ENCODE measurements around the gene SLIT1. TPM values are rescaled to one million over a fixed set of nuclear protein-coding genes. Genes with fewer than 3 reads are reported as not detected.

The SLIT1 gene
- total RNA-seq, result under 0.01 TPM in 1 of 2 replicates, not detected in the other

DNA sequence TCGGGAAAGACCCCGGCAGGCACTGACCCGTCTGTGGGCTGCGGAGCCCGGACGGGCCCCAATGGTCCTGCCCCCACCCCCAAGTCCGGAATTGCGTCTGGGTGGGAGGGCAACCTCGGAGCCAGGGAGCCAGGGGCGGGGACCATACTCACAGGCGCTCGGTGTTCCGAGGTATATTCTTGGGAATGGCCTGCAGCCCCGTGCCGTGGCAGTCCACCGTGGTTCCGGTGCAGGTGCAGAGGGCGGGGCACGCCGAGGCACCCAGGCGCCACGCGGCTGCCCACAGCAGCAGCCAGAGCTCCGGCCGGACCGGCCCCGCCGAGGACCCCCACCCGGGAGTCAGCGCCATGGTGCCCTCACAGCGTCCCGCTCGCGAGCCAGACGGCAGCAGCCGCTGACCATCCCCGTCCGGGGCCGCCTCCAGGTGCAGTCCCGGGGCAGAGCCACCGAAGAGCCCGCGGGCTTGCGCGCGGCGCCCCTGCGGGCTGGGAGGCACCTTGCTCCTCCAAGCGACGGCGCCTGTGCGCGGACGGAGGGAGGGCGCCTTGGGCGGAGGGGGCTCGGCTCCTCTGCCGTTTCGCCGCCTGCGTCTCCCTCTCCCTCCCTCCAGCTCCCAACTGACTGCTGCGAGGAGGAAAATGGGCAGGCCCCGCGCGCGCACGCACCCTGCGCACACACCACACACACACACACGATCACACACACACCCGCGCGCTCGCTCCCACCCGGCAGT lies at the start of gene SLIT1:
TSS of gene SLIT1 (minus strand) at position 634 of the 733 bp plus-strand sequence. CDS start at position 349, 285 bp downstream.

Other genes with a start within 250 kb of the SLIT1 start
- 20.6 and 26.8 TPM in 2 replicates for gene ARHGAP19, start 106.7 kb upstream of the SLIT1 start, total RNA-seq
- 2.1 and 2.5 TPM in 2 replicates for gene FRAT1, start 133.3 kb upstream of the SLIT1 start, total RNA-seq
- 10.1 and 10.6 TPM in 2 replicates for gene FRAT2, start 148.8 kb upstream of the SLIT1 start, total RNA-seq
- gene RRP12, start 215.4 kb upstream of the SLIT1 start, total RNA-seq, result 24.0 and 27.1 TPM in 2 replicates
- 522 and 584 TPM in 2 replicates for gene PGAM1, start 240.2 kb upstream of the SLIT1 start, total RNA-seq